Stimulated activated CD8-positive, alpha-beta memory T cell treated with anti-CD3 and anti-CD28 coated beads, Interleukin-4, amount 100 ng/mL, for 1 hour (primary cell): Measurements from ENCODE around the gene KLK2.

Source experiments
- DNase-seq, 2 donors: peaks; one replicate each; pipeline ENCODE4 v3.0.0-alpha.2; 2020; ENCODE audit warnings: low read depth in 2 of 2, low spot score in 1 of 2

The KLK2 gene

GRCh38 chr19:50873056-50873455 is at the start of gene KLK2:
Gene KLK2, plus strand, starts transcription at chr19:50873439. Its CDS starts 35 bp downstream, at chr19:50873474.
- DNase-seq = no peak

- DNase-seq = no peak
Observed at GRCh38 chr19:50826492-50827240, 46.6 kb upstream of the KLK2 start.

GRCh38 chr19:50827476-50827875 is 45.8 kb upstream of the KLK2 start:
- no peak for DNase-seq

GRCh38 chr19:50829801-50830200 is 43.4 kb upstream of the KLK2 start:
- DNase-seq = no peak

- no peak for DNase-seq
Observed at GRCh38 chr19:50830266-50831025, 42.8 kb upstream of the KLK2 start.

GRCh38 chr19:50831026-50831396 is 42.2 kb upstream of the KLK2 start:
- DNase-seq = no peak

GRCh38 chr19:50832666-50833065 is 40.6 kb upstream of the KLK2 start:
- no peak for DNase-seq

GRCh38 chr19:50833117-50833801 is 40.0 kb upstream of the KLK2 start, which contains the start of gene KLK15:
Gene KLK15, minus strand, starts transcription at chr19:50833574. Its CDS starts 2,082 bp downstream, at chr19:50831492.
- no peak for DNase-seq

- DNase-seq = no peak
Observed at GRCh38 chr19:50833802-50834167, 39.5 kb upstream of the KLK2 start.

- DNase-seq = no peak
Observed at GRCh38 chr19:50835103-50835784, 38.0 kb upstream of the KLK2 start.

GRCh38 chr19:50835785-50836542 is 37.3 kb upstream of the KLK2 start:
- DNase-seq = peak in 1 of 2 donors; percentile 26

- no peak for DNase-seq
Observed at GRCh38 chr19:50836543-50837195, 36.6 kb upstream of the KLK2 start.

GRCh38 chr19:50837300-50837699 is 35.9 kb upstream of the KLK2 start:
- DNase-seq = no peak

GRCh38 chr19:50838239-50838638 is 35.0 kb upstream of the KLK2 start:
- no peak for DNase-seq

- DNase-seq = no peak
Observed at GRCh38 chr19:50839712-50840655, 33.3 kb upstream of the KLK2 start.

GRCh38 chr19:50842130-50842529 is 31.1 kb upstream of the KLK2 start:
- DNase-seq = no peak

- no peak for DNase-seq
Observed at GRCh38 chr19:50843205-50843604, 30.0 kb upstream of the KLK2 start.

- no peak for DNase-seq
Observed at GRCh38 chr19:50843701-50844221, 29.5 kb upstream of the KLK2 start.
